GM18517 (cell line): ENCODE data around the gene COL9A2.

Source experiments
- ATAC-seq: cut with Tn5 transposase; IDR thresholded peaks from one replicate; pipeline ENCODE4 v1.9.1; 2021; ENCODE audit warnings: mild to moderate bottlenecking, moderate library complexity; ENCODE audit not compliant: unreplicated experiment

The COL9A2 gene

DNA sequence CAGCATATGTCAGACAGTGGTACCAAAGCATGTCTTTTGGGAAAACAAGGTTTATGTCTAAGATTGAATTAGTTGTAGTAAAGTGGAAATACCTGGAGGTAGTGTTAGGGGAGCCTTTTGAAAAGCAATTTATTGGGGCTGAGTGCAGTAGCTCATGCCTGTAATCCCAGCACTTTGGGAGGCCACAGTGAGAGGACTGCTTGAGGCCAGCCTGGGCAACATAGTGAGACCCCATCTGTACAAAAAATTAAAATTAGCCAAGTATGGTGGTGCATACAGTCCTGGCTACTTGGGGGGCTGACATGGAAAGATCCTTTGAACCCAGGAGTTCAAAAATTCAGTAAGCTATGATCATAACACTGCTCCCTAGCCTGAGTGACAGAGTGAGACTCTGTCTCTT is 51.8 kb downstream of the COL9A2 start:
- ATAC-seq = no peak

DNA sequence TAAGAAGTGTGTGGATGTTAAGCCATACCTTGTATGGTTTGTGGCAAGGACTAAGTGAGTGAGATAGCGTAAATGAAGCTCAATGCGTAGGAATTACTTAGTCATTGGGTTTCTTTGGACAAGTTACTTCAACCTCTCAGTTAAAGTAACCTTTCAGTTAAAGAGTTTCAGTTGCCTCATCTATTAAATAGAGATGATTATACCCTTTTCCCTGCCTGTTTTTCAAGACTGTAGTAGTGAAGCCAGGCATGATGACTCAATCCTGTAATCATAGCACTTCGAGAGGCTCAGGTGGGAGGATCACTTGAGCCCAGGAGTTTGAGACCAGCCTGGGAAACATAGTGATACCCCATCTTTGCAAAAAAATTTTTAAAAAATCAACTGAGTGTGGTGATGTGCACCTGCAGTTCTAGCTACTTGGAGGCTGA is 52.7 kb downstream of the COL9A2 start:
- ATAC-seq = no peak

- no peak for ATAC-seq
These were observed 58.7 kb downstream of the COL9A2 start for GRCh38 chr1:40258445-40258769.

GRCh38 chr1:40257688-40258444 is 59.2 kb downstream of the COL9A2 start, which contains the start of gene ZMPSTE24:
Gene ZMPSTE24 (plus strand): TSS chr1:40258236. CDS start chr1:40258272, 36 bp downstream.
- peak; percentile 89 for ATAC-seq

- ATAC-seq = no peak
These were observed 59.8 kb downstream of the COL9A2 start for GRCh38 chr1:40257313-40257687.

GRCh38 chr1:40256401-40257084 is 60.5 kb downstream of the COL9A2 start:
- ATAC-seq = no peak

DNA sequence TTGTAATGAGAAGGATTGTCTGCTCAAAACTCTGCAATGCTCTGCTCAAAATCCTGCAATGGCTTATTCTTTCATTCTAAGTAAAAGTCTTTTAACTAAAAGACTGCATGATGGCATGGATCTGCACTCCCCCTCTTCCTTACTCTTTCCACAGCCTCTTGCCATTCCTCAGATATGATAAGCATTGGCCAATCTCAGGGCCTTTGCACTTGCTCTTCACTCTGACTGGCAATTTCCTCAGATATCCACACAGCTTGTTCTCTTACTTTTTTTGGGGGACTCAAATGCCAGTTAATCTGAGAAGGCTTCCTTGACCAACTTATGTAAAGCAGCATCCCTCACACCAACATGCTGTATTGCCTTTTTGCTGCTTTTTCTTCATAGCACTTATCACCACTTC is 61.9 kb downstream of the COL9A2 start:
- ATAC-seq = no peak

DNA sequence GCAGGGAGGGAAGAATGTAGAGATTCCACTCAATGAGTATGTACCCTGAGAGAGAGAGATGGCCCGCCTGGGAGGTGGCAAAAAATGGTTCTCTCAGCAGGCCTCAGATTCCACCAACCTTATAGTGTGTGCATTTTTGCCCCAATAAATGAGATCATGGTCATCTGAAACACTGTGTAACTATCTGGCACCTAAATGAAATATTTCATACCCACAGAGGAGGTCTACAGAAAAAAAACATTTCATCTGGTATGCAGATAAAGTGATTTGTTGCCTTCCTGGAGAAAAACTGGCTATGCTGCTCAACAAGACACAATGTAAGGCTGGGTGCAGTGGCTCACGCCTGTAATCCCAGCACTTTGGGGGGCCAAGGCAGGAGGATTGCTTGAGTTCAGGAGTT is 64.5 kb downstream of the COL9A2 start:
- no peak for ATAC-seq

DNA sequence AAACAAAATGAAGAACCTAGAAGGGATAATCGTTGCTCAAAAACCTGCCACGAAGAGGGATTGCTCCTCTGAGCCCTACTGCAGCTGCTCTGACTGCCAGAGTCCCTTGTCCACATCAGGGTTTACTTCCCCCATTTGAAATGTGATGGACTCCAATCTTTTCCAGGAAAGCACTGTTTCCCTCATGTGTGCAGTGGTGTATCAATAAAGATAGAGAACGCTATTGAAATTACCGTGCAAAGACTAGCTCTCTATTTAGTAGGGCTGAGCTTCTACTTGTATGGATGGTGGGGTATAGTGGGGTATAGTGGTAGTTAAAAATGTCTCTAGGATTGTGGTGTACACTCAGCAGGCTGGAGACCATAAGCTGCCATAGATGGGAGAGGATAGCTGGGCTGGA is 65.6 kb downstream of the COL9A2 start:
- ATAC-seq = no peak
